ENCODE data around the gene DUSP5.

DNA sequence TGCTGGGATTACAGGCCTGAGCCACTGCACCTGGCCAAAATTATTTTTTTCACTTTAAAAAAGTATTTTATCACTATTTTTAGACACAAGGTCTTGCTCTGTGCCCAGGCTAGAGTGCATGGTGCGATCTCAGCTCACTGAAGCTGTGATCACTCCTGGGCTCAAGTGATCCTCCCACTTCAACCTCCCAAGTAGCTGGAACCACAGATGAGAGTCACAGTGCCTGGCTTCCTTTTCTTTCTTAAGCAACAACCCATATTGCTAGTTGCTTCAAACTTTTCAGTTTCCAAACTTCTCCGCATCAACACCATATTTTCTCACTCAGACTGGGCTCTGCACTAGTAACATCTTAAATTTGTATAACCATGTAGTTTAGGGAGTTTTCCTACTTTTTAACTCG, 60.3 kb downstream of the DUSP5 start:
- TF ChIP-seq, protein P1, sequence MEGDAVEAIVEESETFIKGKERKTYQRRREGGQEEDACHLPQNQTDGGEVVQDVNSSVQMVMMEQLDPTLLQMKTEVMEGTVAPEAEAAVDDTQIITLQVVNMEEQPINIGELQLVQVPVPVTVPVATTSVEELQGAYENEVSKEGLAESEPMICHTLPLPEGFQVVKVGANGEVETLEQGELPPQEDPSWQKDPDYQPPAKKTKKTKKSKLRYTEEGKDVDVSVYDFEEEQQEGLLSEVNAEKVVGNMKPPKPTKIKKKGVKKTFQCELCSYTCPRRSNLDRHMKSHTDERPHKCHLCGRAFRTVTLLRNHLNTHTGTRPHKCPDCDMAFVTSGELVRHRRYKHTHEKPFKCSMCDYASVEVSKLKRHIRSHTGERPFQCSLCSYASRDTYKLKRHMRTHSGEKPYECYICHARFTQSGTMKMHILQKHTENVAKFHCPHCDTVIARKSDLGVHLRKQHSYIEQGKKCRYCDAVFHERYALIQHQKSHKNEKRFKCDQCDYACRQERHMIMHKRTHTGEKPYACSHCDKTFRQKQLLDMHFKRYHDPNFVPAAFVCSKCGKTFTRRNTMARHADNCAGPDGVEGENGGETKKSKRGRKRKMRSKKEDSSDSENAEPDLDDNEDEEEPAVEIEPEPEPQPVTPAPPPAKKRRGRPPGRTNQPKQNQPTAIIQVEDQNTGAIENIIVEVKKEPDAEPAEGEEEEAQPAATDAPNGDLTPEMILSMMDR (IDR thresholded peaks at IDR 0.05): no peak
- TF ChIP-seq POLR2A (IDR thresholded peaks at IDR 0.05): no peak

Measured in sigmoid colon (tissue), 3 donors.